A673 (cell line): ENCODE results near the gene SEMA5A. TPM values are rescaled to one million over a fixed set of nuclear protein-coding genes. Genes with fewer than 3 reads are reported as not detected.

Experiments
- BruUV-seq: library from RNA; stranded (reverse); fragments of 400-500 nt; replicated peaks from 2 replicates; lab custom pipeline; 2021; lab: Mats Ljungman, UMichigan
- CTCF ChIA-PET: fragments of 300-600 bp; sonication (Branson Sonifier 250); formaldehyde crosslinking; loops from one replicate; lab custom pipeline; 2022; ENCODE audit warnings: antibody characterized with exemption; lab: Charles Lee
- POLR2A ChIA-PET: fragments of 300-600 bp; sonication (Branson Sonifier 250); formaldehyde crosslinking; loops from one replicate; lab custom pipeline; 2022; ENCODE audit warnings: antibody characterized with exemption; ENCODE audit not compliant: low non-redundant PET; lab: Charles Lee
- DNase-seq: peaks from one replicate; pipeline ENCODE4 v3.0.0-alpha.2; 2015; ENCODE audit warnings: low spot score
- H3K27ac ChIP-seq: fragments of 200-600 bp; sonication (generic); 2 replicates; pipeline ENCODE4 v1.5.1; 2016; ENCODE audit warnings: mixed run types, low read depth, mild to moderate bottlenecking, mixed read lengths, antibody characterized with exemption, low read length; ENCODE audit not compliant: poor library complexity, severe bottlenecking
- H3K27me3 ChIP-seq: fragments of 200-600 bp; sonication (generic); replicated peaks from 2 replicates; pipeline ENCODE4 v1.6.1; 2017; ENCODE audit warnings: mixed run types, low read depth, mild to moderate bottlenecking, mixed read lengths, antibody characterized with exemption, low read length; ENCODE audit not compliant: insufficient read depth, poor library complexity
- H3K36me3 ChIP-seq: fragments of 200-600 bp; sonication (generic); 2 replicates; pipeline ENCODE4 v1.6.1; 2016; ENCODE audit warnings: mixed run types, mild to moderate bottlenecking, mixed read lengths, antibody characterized with exemption, low read length; ENCODE audit not compliant: insufficient read depth, poor library complexity, severe bottlenecking
- H3K4me1 ChIP-seq: fragments of 200-600 bp; sonication (generic); 2 replicates; pipeline ENCODE4 v1.6.1; 2017; ENCODE audit warnings: mixed run types, mild to moderate bottlenecking, mixed read lengths, antibody characterized with exemption, low read length; ENCODE audit not compliant: insufficient read depth, poor library complexity, severe bottlenecking
- H3K4me3 ChIP-seq: fragments of 200-600 bp; sonication (generic); 2 replicates; pipeline ENCODE4 v1.5.1; 2016; ENCODE audit warnings: low read depth, mixed run types, mild to moderate bottlenecking, mixed read lengths, low read length; ENCODE audit not compliant: poor library complexity, severe bottlenecking
- H3K9me3 ChIP-seq: fragments of 200-600 bp; sonication (generic); 2 replicates; pipeline ENCODE4 v1.6.1; 2016; ENCODE audit warnings: mixed run types, low read depth, mild to moderate bottlenecking, mixed read lengths, antibody characterized with exemption, low read length; ENCODE audit not compliant: poor library complexity, severe bottlenecking
- CTCF ChIP-seq: fragments of 300-800, 200-600 bp; sonication (generic); conservative IDR thresholded peaks from 2 replicates; pipeline ENCODE4 v1.5.1; 2017; ENCODE audit warnings: low read depth, mild to moderate bottlenecking, antibody characterized with exemption, low read length, moderate library complexity, mixed read lengths
- EZH2 ChIP-seq: fragments of 200-600 bp; sonication (generic); IDR thresholded peaks from 2 replicates; pipeline ENCODE4 v1.6.1; 2017; ENCODE audit warnings: borderline replicate concordance, low read depth, mild to moderate bottlenecking, mixed read lengths, antibody characterized with exemption, low read length; ENCODE audit not compliant: poor library complexity, severe bottlenecking
- intact Hi-C: fragments of 100-400 bp; cut with micrococcal nuclease; formaldehyde crosslinking; loops from one replicate; pipeline ENCODE4 v1.10.0; 2022; ENCODE audit not compliant: unreplicated experiment
- total RNA-seq: library from RNA; stranded (reverse); gene quantifications from 2 replicates; pipeline ENCODE4 v1.2.3, GENCODE V29; 2021

SEMA5A gene
- total RNA-seq, 1 experiment from 2014 or later, result 0.17 TPM

GRCh38 chr5:9230355-9230754, 315.5 kb downstream of the SEMA5A start:
- ChIA-PET POLR2A (no interaction called here), CTCF (no interaction called here)
- Histone ChIP-seq H3K4me3 (no peak overlapping the region), H3K9me3 (no peaks in the 10 kb centered on the region), H3K4me1 (no peaks in the 10 kb centered on the region), H3K27me3 (no peaks in the 10 kb centered on the region), H3K36me3 (no peaks in the 10 kb centered on the region), H3K27ac (no peak overlapping the region)
- TF ChIP-seq CTCF (no peak), EZH2 (no peak)
- no TSS peak for BruUV-seq
- intact Hi-C loops, result no loop called here
- no peak for DNase-seq

GRCh38 chr5:9226016-9226536, 319.8 kb downstream of the SEMA5A start:
- Histone ChIP-seq H3K9me3 (no peaks in the 10 kb centered on the region), H3K4me1 (no peaks in the 10 kb centered on the region), H3K27ac (no peak overlapping the region), H3K27me3 (no peaks in the 10 kb centered on the region), H3K4me3 (no peak overlapping the region), H3K36me3 (no peaks in the 10 kb centered on the region)
- ChIA-PET CTCF (no interaction called here), POLR2A (no interaction called here)
- no TSS peak for BruUV-seq
- no peak for DNase-seq
- intact Hi-C loops, result no loop called here
- TF ChIP-seq EZH2 (no peak), CTCF (no peak)

- ChIA-PET POLR2A (no interaction called here), CTCF (no interaction called here)
- Histone ChIP-seq H3K27me3 (no peaks in the 10 kb centered on the region), H3K4me1 (no peaks in the 10 kb centered on the region), H3K36me3 (no peaks in the 10 kb centered on the region), H3K9me3 (no peaks in the 10 kb centered on the region), H3K27ac (no peak overlapping the region), H3K4me3 (no peak overlapping the region)
- no TSS peak for BruUV-seq
- no peak for TF ChIP-seq EZH2
- TF ChIP-seq CTCF, result no peak
- intact Hi-C loops, result no loop called here
- DNase-seq, result no peak
Measured at GRCh38 chr5:9222054-9222976, 323.6 kb downstream of the SEMA5A start.
